K562 (cell line): ENCODE data around the gene FOXR1. TPM values are rescaled to one million over a fixed set of nuclear protein-coding genes. Genes with fewer than 3 reads are reported as not detected.

Source experiments
- ARHGAP35 ChIP-seq: fragments of 450-650 bp; IDR thresholded peaks from 2 replicates; pipeline ENCODE4 v1.6.1; 2018; ENCODE audit not compliant: partially characterized antibody
- CREBBP ChIP-seq: IDR thresholded peaks from one replicate; pipeline ENCODE4 v1.6.1; 2012; ENCODE audit warnings: low read depth, mild to moderate bottlenecking, control low read depth, inconsistent platforms, low read length
- CSDE1 ChIP-seq, 2 experiments: fragments of 450-650 bp; IDR thresholded peaks; 2 replicates each; pipeline ENCODE4 v1.6.1; 2016; ENCODE audit warnings: mild to moderate bottlenecking in 1 of 2
- EWSR1 ChIP-seq: fragments of 450-650 bp; IDR thresholded peaks from 2 replicates; pipeline ENCODE4 v1.6.1; 2018; ENCODE audit warnings: borderline replicate concordance, mild to moderate bottlenecking, low read depth, moderate library complexity; ENCODE audit not compliant: partially characterized antibody
- HNRNPH1 ChIP-seq: fragments of 200-400 bp; formaldehyde crosslinking; optimal IDR thresholded peaks from 2 replicates; pipeline ENCODE3; 2017; ENCODE audit warnings: low read depth, mild to moderate bottlenecking, low read length, moderate library complexity
- HOXB6 ChIP-seq: fragments of 250-450 bp; sonication (Bioruptor Pico); IDR thresholded peaks from 2 replicates; pipeline ENCODE4 v1.5.1; 2022; ENCODE audit warnings: mild to moderate bottlenecking, borderline replicate concordance
- MAFF ChIP-seq: IDR thresholded peaks from 2 replicates; pipeline ENCODE4 v1.6.1; 2012; ENCODE audit warnings: low read length, improper control_type of control experiment
- MAZ ChIP-seq, 2 experiments: fragments of 450-650 bp in 1 of 2; sonication (generic) in 1 of 2; formaldehyde crosslinking; IDR thresholded peaks in 1 of 2; conservative IDR thresholded peaks in 1 of 2; 2 replicates each; pipeline versions ENCODE4 v1.4.0 to v1.5.0; 2020; ENCODE audit warnings: mild to moderate bottlenecking in 1 of 2, missing genetic modification reagents in 1 of 2
- MIER1 ChIP-seq: fragments of 450-650 bp; IDR thresholded peaks from 2 replicates; pipeline ENCODE4 v1.6.1; 2016; ENCODE audit warnings: antibody characterized with exemption, mild to moderate bottlenecking, low read depth
- MNT ChIP-seq, 2 experiments: fragments of 450-650 bp; conservative IDR thresholded peaks; 2 replicates each; pipeline ENCODE4 v1.6.1; 2017; ENCODE audit warnings: mild to moderate bottlenecking in 2 of 2, moderate library complexity in 2 of 2
- MTF1 ChIP-seq: fragments of 250-450 bp; sonication (Bioruptor Pico); IDR thresholded peaks from 2 replicates; pipeline ENCODE4 v1.9.0; 2021; ENCODE audit warnings: moderate library complexity, mild to moderate bottlenecking, inconsistent platforms, borderline replicate concordance
- NBN ChIP-seq: fragments of 450-650 bp; IDR thresholded peaks from 2 replicates; pipeline ENCODE4 v1.6.1; 2016; ENCODE audit warnings: low read depth, mild to moderate bottlenecking
- NEUROD1 ChIP-seq: fragments of 150-350 bp; IDR thresholded peaks from 2 replicates; pipeline ENCODE4 v1.6.1; 2014; ENCODE audit warnings: borderline replicate concordance, low read length, low read depth; ENCODE audit not compliant: partially characterized antibody
- PHF20 ChIP-seq: fragments of 450-650 bp; IDR thresholded peaks from 2 replicates; pipeline ENCODE4 v1.6.1; 2018; ENCODE audit not compliant: partially characterized antibody
- POLR2H ChIP-seq: IDR thresholded peaks from 2 replicates; pipeline ENCODE4 v1.6.1; 2016; ENCODE audit warnings: missing genetic modification characterization, low read depth, mild to moderate bottlenecking, control low read depth, missing compliant biosample characterization, moderate library complexity
- PRDM10 ChIP-seq: fragments of 450-650 bp; IDR thresholded peaks from 2 replicates; pipeline ENCODE4 v1.6.1; 2018; ENCODE audit not compliant: partially characterized antibody
- SAP30 ChIP-seq: fragments of 200-600 bp; sonication (generic); IDR thresholded peaks from 2 replicates; pipeline ENCODE4 v1.6.1; 2012; ENCODE audit warnings: borderline replicate concordance, low read depth, mild to moderate bottlenecking, moderate library complexity, low read length, control low read depth, inconsistent platforms; ENCODE audit not compliant: insufficient read depth, poor library complexity, severe bottlenecking
- SIRT6 ChIP-seq: IDR thresholded peaks from one replicate; pipeline ENCODE4 v1.6.1; 2012; ENCODE audit warnings: low read depth, mild to moderate bottlenecking, control low read depth, inconsistent platforms, low read length, moderate library complexity
- TAF15 ChIP-seq: fragments of 200-400 bp; formaldehyde crosslinking; IDR thresholded peaks from 2 replicates; pipeline ENCODE4 v1.6.1; 2017; ENCODE audit warnings: mild to moderate bottlenecking, low read depth, low read length, moderate library complexity
- TAL1 ChIP-seq: fragments of 450-650 bp; IDR thresholded peaks from 2 replicates; pipeline ENCODE4 v1.6.1; 2016; ENCODE audit warnings: mild to moderate bottlenecking
- THRAP3 ChIP-seq: fragments of 450-650 bp; IDR thresholded peaks from 2 replicates; pipeline ENCODE4 v1.6.1; 2016; ENCODE audit warnings: mild to moderate bottlenecking, inconsistent platforms, borderline replicate concordance
- ZNF140 ChIP-seq: fragments of 250-450 bp; sonication (Bioruptor Pico); IDR thresholded peaks from 2 replicates; pipeline ENCODE4 v1.8.0; 2021; ENCODE audit warnings: moderate library complexity, mild to moderate bottlenecking, inconsistent platforms
- ZNF217 ChIP-seq: sonication (generic); formaldehyde crosslinking; IDR thresholded peaks from 2 replicates; pipeline ENCODE4 v1.8.0; 2022; ENCODE audit warnings: mild to moderate bottlenecking, missing genetic modification reagents
- ZNF589 ChIP-seq: fragments of 200-800 bp; sonication (Bioruptor generic); IDR thresholded peaks from 2 replicates; pipeline ENCODE4 v1.6.1; 2016; ENCODE audit warnings: low read depth, missing genetic modification characterization, missing compliant biosample characterization
- ZNF77 ChIP-seq: fragments of 250-450 bp; sonication (Bioruptor Pico); IDR thresholded peaks from 2 replicates; pipeline ENCODE4 v1.5.0; 2020
- polyA plus RNA-seq, 8 experiments: library from polyadenylated mRNA; depleted of rRNA in 4 of 8; stranded (reverse) in 5 of 8; unstranded in 3 of 8; fragments of >200 nt; fragmentation: Nextera tagmentation in 2 of 8; fragmentation: Illumina TruSeq in 1 of 8; extraction: Ambion mirVana in 2 of 8; extraction: Trizol in 1 of 8; gene quantifications; 2 replicates each; pipeline versions ENCODE4 v1.2.1 to v1.2.3, GENCODE V29; 2011 to 2014; ENCODE audit warnings: inconsistent platforms in 1 of 8, missing spikeins in 1 of 8
- total RNA-seq, 7 experiments: library from RNA; depleted of rRNA in 6 of 7; stranded (reverse); fragments of >200 nt in 6 of 7; fragmentation: Illumina TruSeq in 2 of 7; extraction: Trizol in 2 of 7; gene quantifications; 2 replicates each; pipeline versions ENCODE4 v1.2.1 to v1.2.3, GENCODE V29; 2011 to 2021; ENCODE audit warnings: low replicate concordance in 1 of 7

Gene FOXR1
- total and polyA plus RNA-seq, 9 of the 15 experiments (the other 6 are each of a cell fraction or from before 2014, with no cell fraction given), result not detected

GRCh38 chr11:118980191-118980881 is 8.8 kb downstream of the FOXR1 start (continued):
- peak; percentile 77 for TF ChIP-seq PHF20
- TF ChIP-seq ZNF140, result no peak
- no peak for TF ChIP-seq ZNF77 (CRISPR knock-in tag)
- TF ChIP-seq TAL1, result no peak
- TF ChIP-seq NBN, result peak; percentile 56; the same call in 1 of the 2 replicates
- no peak for TF ChIP-seq ZNF589
- no peak for TF ChIP-seq HNRNPH1
- no peak for TF ChIP-seq ZNF217
- TF ChIP-seq HOXB6 (CRISPR knock-in tag), result peak; percentile 66; the same call in 1 of the 2 replicates
- no peak for TF ChIP-seq ARHGAP35
- TF ChIP-seq SAP30, result peak; percentile 26
- TF ChIP-seq SIRT6, result no peak
- TF ChIP-seq MNT (conservative IDR thresholded peaks at IDR 0.05), result peak; percentile 99
- no peak for TF ChIP-seq POLR2H (tag)
- TF ChIP-seq MAZ (CRISPR knock-in tag; conservative IDR thresholded peaks at IDR 0.05 in 1 of 2, IDR thresholded peaks at IDR 0.05 in 1 of 2), result peak; percentile 65 to 94; a peak in 3 of 4 replicates
- TF ChIP-seq EWSR1, result no peak
- no peak for TF ChIP-seq THRAP3
- no peak for TF ChIP-seq MIER1
- no peak for TF ChIP-seq CSDE1 (IDR thresholded peaks at IDR 0.05)
- peak; percentile 31; the same call in 1 of the 2 replicates for TF ChIP-seq MAFF
- TF ChIP-seq PRDM10, result no peak
- TF ChIP-seq TAF15, result no peak
- TF ChIP-seq NEUROD1, result no peak
- no peak for TF ChIP-seq MTF1 (CRISPR knock-in tag)
- no peak for TF ChIP-seq CREBBP
